ENCODE measurements around the gene FREM1.

DNA sequence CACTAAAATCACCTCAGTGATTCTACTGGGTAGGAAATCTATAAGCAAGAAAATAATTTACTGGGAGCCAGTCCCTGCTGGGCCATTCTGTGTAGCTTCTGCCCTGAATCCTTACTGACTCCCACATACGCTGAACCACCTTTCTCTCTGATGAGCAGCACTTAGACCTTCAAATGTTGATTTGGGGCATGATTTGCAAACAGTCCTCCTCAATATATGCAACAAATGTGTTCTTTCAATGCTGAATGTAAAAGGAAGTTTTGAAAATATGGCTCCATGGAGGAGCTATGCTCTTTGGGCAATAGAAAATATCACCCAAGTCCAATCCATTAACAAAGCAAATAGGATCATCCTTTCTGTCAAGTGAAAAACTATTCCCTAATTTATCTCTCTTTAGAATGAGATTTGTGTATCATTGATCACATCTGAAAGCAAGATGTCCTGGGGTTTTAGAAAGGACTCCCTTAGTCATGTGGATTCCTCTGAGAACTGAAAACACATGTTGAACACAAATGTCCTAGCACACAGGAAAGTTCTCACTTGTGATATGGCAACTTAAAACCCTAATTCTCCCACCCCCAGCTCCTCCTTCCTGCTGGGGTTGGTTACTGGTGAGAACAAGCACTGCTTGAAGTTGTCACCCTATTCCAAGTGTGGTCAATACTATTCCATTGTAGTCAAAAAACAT, 178.8 kb downstream of the FREM1 start:
- no peak for TF ChIP-seq CTCF (IDR thresholded peaks at IDR 0.05; ENCODE audit: insufficient read depth, low read depth, low read length)
- no peak for TF ChIP-seq EZH2 (IDR thresholded peaks at IDR 0.05; ENCODE audit: insufficient read depth, low read length)
